Activated B cell treated with CpG ODN at 0.5 μM for 24 hours (primary cell): ENCODE results near the gene GRIN3B. TPM values are rescaled to one million over a fixed set of nuclear protein-coding genes. Genes with fewer than 3 reads are reported as not detected.

ENCODE experiments used
- ATAC-seq: fragments of 200-7000 bp; cut with Tn5 transposase; one replicate; pipeline ENCODE4 v1.10.0; 2021; ENCODE audit warnings: low read depth, mild to moderate bottlenecking, moderate library complexity
- CTCF ChIA-PET: fragments of 350-600 bp; sonication (Branson Sonifier 250); formaldehyde crosslinking; loops from one replicate; lab custom pipeline; 2021; ENCODE audit warnings: antibody characterized with exemption; lab: Charles Lee
- POLR2A ChIA-PET: fragments of 350-600 bp; sonication (Branson Sonifier 250); formaldehyde crosslinking; loops from one replicate; lab custom pipeline; 2021; ENCODE audit warnings: antibody characterized with exemption; lab: Charles Lee
- DNase-seq: peaks from one replicate; pipeline ENCODE4 v3.0.0; 2022
- H3K27ac Mint-ChIP-seq: one replicate; pipeline ENCODE4 v1.8.0; 2020; ENCODE audit warnings: mixed read lengths
- H3K27me3 Mint-ChIP-seq: one replicate; pipeline ENCODE4 v1.8.0; 2021; ENCODE audit warnings: mixed read lengths
- H3K36me3 Mint-ChIP-seq: one replicate; pipeline ENCODE4 v1.8.0; 2021; ENCODE audit warnings: low read depth, mixed read lengths
- H3K4me1 Mint-ChIP-seq: one replicate; pipeline ENCODE4 v1.8.0; 2021; ENCODE audit warnings: mixed read lengths
- H3K4me3 Mint-ChIP-seq: one replicate; pipeline ENCODE4 v1.8.0; 2020; ENCODE audit warnings: mild to moderate bottlenecking, mixed read lengths
- H3K9me3 Mint-ChIP-seq: one replicate; pipeline ENCODE4 v1.8.0; 2020; ENCODE audit warnings: mixed read lengths
- CTCF ChIP-seq: fragments of 200-600 bp; IDR thresholded peaks from one replicate; pipeline ENCODE4 v1.8.0; 2022; ENCODE audit warnings: antibody characterized with exemption, mild to moderate bottlenecking
- intact Hi-C: fragments of 100-400 bp; cut with micrococcal nuclease; formaldehyde crosslinking; loops from one replicate; pipeline ENCODE4 v1.15.1; 2024
- total RNA-seq: library from RNA; stranded (reverse); gene quantifications from 2 replicates; pipeline ENCODE4 v1.2.3, GENCODE V29; 2022

GRIN3B gene
- total RNA-seq, 1 donor from 2014 or later, result 0.11 TPM

- peaks cover 20% of the 10 kb centered on the region for H3K36me3 Mint-ChIP-seq
- ChIA-PET CTCF (no interaction called here), POLR2A (interaction anchor here (2.7 kb wide), 1 partner anchor 11 kb away, joined by 21 read pairs; the partner anchor contains the start of gene WDR18)
- intact Hi-C loops, result no loop called here
- no peak for TF ChIP-seq CTCF
- ATAC-seq (no peak), DNase-seq (no peak)
- H3K4me1 Mint-ChIP-seq, result peaks cover 14% of the 10 kb centered on the region
- no peak overlapping the region for H3K4me3 Mint-ChIP-seq
- no peaks in the 10 kb centered on the region for H3K9me3 Mint-ChIP-seq
- H3K27me3 Mint-ChIP-seq, result peaks cover 25% of the 10 kb centered on the region
- H3K27ac Mint-ChIP-seq, result no peak overlapping the region
Measured at GRCh38 chr19:995051-995827, 5.0 kb upstream of the GRIN3B start.

GRCh38 chr19:996051-996838 is 4.0 kb upstream of the GRIN3B start:
- ATAC-seq (peak; percentile 44), DNase-seq (peak; percentile 54)
- Mint-ChIP-seq H3K27ac (peak overlapping the region; percentile 35), H3K27me3 (peaks cover 27% of the 10 kb centered on the region), H3K36me3 (peaks cover 12% of the 10 kb centered on the region), H3K4me3 (peak overlapping the region; percentile 41), H3K4me1 (peaks cover 18% of the 10 kb centered on the region), H3K9me3 (no peaks in the 10 kb centered on the region)
- intact Hi-C loops, result no loop called here
- ChIA-PET CTCF (interaction anchor here (1.0 kb wide), 1 partner anchor 12 kb away, joined by 3 read pairs; the partner anchor contains the start of gene WDR18), POLR2A (interaction anchor here (1.0 to 2.7 kb wide), 4 partner anchors 12 to 77 kb away, joined by 3 to 21 read pairs (median 3); partner anchors contain the start of genes CNN2 and WDR18)
- TF ChIP-seq CTCF, result no peak

- H3K4me3 Mint-ChIP-seq, result no peak overlapping the region
- TF ChIP-seq CTCF, result no peak
- H3K27me3 Mint-ChIP-seq, result peaks cover 33% of the 10 kb centered on the region
- peaks cover 6% of the 10 kb centered on the region for H3K36me3 Mint-ChIP-seq
- no peak overlapping the region for H3K27ac Mint-ChIP-seq
- ATAC-seq, result no peak
- H3K9me3 Mint-ChIP-seq, result no peaks in the 10 kb centered on the region
- ChIA-PET CTCF (interaction anchor here (1.3 kb wide), 1 partner anchor 229 kb away, joined by 4 read pairs; no protein-coding TSS in a partner anchor), POLR2A (interaction anchor here (2.7 kb wide), 1 partner anchor 14 kb away, joined by 21 read pairs; the partner anchor contains the start of gene WDR18)
- intact Hi-C loops, result no loop called here
- peaks cover 20% of the 10 kb centered on the region for H3K4me1 Mint-ChIP-seq
- no peak for DNase-seq
Measured at GRCh38 chr19:998064-998463, 2.2 kb upstream of the GRIN3B start.

- peaks cover 20% of the 10 kb centered on the region for H3K4me1 Mint-ChIP-seq
- ATAC-seq (no peak), DNase-seq (no peak)
- H3K36me3 Mint-ChIP-seq, result no peaks in the 10 kb centered on the region
- H3K4me3 Mint-ChIP-seq, result peak overlapping the region; percentile 15
- intact Hi-C loops, result no loop called here
- ChIA-PET CTCF (no interaction called here), POLR2A (interaction anchor here (0.6 to 1.0 kb wide), 2 partner anchors 16 to 138 kb away, joined by 4 to 5 read pairs; no protein-coding TSS in a partner anchor)
- peaks cover 33% of the 10 kb centered on the region for H3K27me3 Mint-ChIP-seq
- no peaks in the 10 kb centered on the region for H3K9me3 Mint-ChIP-seq
- TF ChIP-seq CTCF, result no peak
- H3K27ac Mint-ChIP-seq, result no peak overlapping the region
Measured at GRCh38 chr19:999379-999719, 870 bp upstream of the GRIN3B start.
